Astrocyte of the cerebellum (primary cell): ENCODE results near the gene DISP3.

ENCODE experiments used
- DNase-seq: peaks from one replicate; pipeline ENCODE4 v3.0.0-alpha.2; 2011; ENCODE audit warnings: low read depth
- H3K4me3 ChIP-seq: 2 replicates; pipeline ENCODE4 v1.5.1; 2011; ENCODE audit warnings: mild to moderate bottlenecking, low read depth, low read length, moderate library complexity
- CTCF ChIP-seq: IDR thresholded peaks from 2 replicates; pipeline ENCODE4 v1.5.1; 2012; ENCODE audit warnings: low read length, low read depth, moderate library complexity, mild to moderate bottlenecking; ENCODE audit errors: missing control alignments
- in situ Hi-C: cut with HindIII; loops from 2 replicates; pipeline ENCODE4 v1.10.0; 2017; ENCODE audit warnings: low sequenced_read_pairs

The DISP3 gene

GRCh38 chr1:11502516-11502915, 23.6 kb downstream of the DISP3 start:
- no peak for TF ChIP-seq CTCF
- DNase-seq: no peak
- in situ Hi-C loops: no loop called here
- no peak overlapping the region for H3K4me3 ChIP-seq

GRCh38 chr1:11504599-11504998, 25.6 kb downstream of the DISP3 start:
- DNase-seq: no peak
- in situ Hi-C loops: no loop called here
- H3K4me3 ChIP-seq: no peak overlapping the region

GRCh38 chr1:11505591-11506538, 26.9 kb downstream of the DISP3 start:
- no peak for TF ChIP-seq CTCF

More at GRCh38 chr1:11504599-11504998, 25.6 kb downstream of the DISP3 start:
- no peak for TF ChIP-seq CTCF

GRCh38 chr1:11507309-11507708, 28.4 kb downstream of the DISP3 start:
- TF ChIP-seq CTCF: no peak
- no peak overlapping the region for H3K4me3 ChIP-seq
- in situ Hi-C loops: no loop called here
- no peak for DNase-seq

More at GRCh38 chr1:11505591-11506538, 26.9 kb downstream of the DISP3 start:
- in situ Hi-C loops: no loop called here
- no peak for DNase-seq
- no peak overlapping the region for H3K4me3 ChIP-seq

GRCh38 chr1:11513681-11514080, 34.7 kb downstream of the DISP3 start:
- TF ChIP-seq CTCF: no peak
- no peak for DNase-seq
- in situ Hi-C loops: no loop called here
- H3K4me3 ChIP-seq: no peak overlapping the region

- H3K4me3 ChIP-seq: no peak overlapping the region
- no peak for TF ChIP-seq CTCF
- no peak for DNase-seq
- in situ Hi-C loops: no loop called here
Measured at GRCh38 chr1:11514366-11514765, 35.4 kb downstream of the DISP3 start.
